Measurements from ENCODE around the gene FRS2.
"Not testable (repeated sequence)": the region's sequence is repeated elsewhere in the genome, so short reads cannot be mapped to it uniquely, and the experiment has no call there.

FRS2 gene

GRCh38 chr12:69601962-69602685 is 131.9 kb downstream of the FRS2 start:
- Mint-ChIP-seq H3K36me3 (ENCODE audit: insufficient read depth) (peaks cover 64% of the 10 kb centered on the region), H3K4me3 (no peak overlapping the region), H3K9me3 (no peaks in the 10 kb centered on the region), H3K27ac (no peak overlapping the region), H3K27me3 (no peaks in the 10 kb centered on the region), H3K4me1 (ENCODE audit: low read depth in 2 of 2) (no peaks in the 10 kb centered on the region)
- no peak for DNase-seq
- ATAC-seq (replicated peaks), result no peak

GRCh38 chr12:69602954-69603353 is 132.8 kb downstream of the FRS2 start:
- Mint-ChIP-seq H3K27ac (no peak overlapping the region), H3K4me1 (ENCODE audit: low read depth in 2 of 2) (no peaks in the 10 kb centered on the region), H3K36me3 (ENCODE audit: insufficient read depth) (peaks cover 56% of the 10 kb centered on the region), H3K9me3 (no peaks in the 10 kb centered on the region), H3K4me3 (no peak overlapping the region), H3K27me3 (no peaks in the 10 kb centered on the region)
- ATAC-seq (replicated peaks), result no peak
- DNase-seq, result no peak

GRCh38 chr12:69603556-69603955 is 133.4 kb downstream of the FRS2 start:
- DNase-seq; H3K4me1 Mint-ChIP-seq (ENCODE audit: low read depth in 2 of 2); H3K9me3 Mint-ChIP-seq; H3K4me3 Mint-ChIP-seq; H3K27ac Mint-ChIP-seq; ATAC-seq (replicated peaks); H3K27me3 Mint-ChIP-seq: not testable (repeated sequence)
- peaks cover 50% of the 10 kb centered on the region for H3K36me3 Mint-ChIP-seq (ENCODE audit: insufficient read depth)

DNA sequence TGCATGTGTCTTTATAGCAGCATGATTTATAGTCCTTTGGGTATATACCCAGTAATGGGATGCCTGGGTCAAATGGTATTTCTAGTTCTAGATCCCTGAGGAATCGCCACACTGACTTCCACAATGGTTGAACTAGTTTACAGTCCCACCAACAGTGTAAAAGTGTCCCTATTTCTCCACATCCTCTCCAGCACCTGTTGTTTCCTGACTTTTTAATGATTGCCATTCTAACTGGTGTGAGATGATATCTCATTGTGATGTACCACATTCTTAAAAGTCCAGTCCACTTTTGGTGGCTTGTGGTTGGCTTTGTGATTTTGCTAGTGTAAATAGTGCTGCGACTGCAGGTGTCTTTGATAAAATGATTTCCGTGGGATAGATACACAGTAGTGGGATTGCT is 134.1 kb downstream of the FRS2 start:
- H3K4me1 Mint-ChIP-seq (ENCODE audit: low read depth in 2 of 2); DNase-seq; H3K9me3 Mint-ChIP-seq; H3K4me3 Mint-ChIP-seq; H3K27ac Mint-ChIP-seq; H3K27me3 Mint-ChIP-seq; ATAC-seq (replicated peaks): not testable (repeated sequence)
- H3K36me3 Mint-ChIP-seq (ENCODE audit: insufficient read depth), result peaks cover 43% of the 10 kb centered on the region

DNA sequence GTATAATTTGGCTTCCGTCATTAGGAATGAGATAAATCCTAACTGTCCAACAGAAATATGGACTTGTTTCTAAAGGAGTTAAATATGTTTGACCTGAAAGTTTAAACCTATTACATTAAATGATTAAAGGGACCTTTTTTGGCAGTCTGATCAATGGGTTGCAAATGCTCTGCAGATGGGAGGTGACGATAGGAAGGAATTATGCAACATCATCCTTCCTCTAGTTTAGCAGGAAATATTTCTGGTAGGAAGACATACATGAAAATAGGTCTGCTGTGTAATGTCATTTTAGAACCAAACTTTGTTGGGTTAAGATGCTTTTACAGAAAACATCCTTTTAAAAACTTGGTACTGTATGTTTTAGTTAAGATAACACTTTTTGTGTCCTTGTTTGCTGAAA is 137.9 kb downstream of the FRS2 start:
- Mint-ChIP-seq H3K27me3 (peaks cover 0 to 10% of the 10 kb centered on the region in 2 donors), H3K9me3 (no peaks in the 10 kb centered on the region), H3K27ac (no peak overlapping the region), H3K4me1 (ENCODE audit: low read depth in 2 of 2) (no peaks in the 10 kb centered on the region), H3K4me3 (no peak overlapping the region), H3K36me3 (ENCODE audit: insufficient read depth) (peaks cover 6% of the 10 kb centered on the region)
- DNase-seq, result no peak
- no peak for ATAC-seq (replicated peaks)

DNA sequence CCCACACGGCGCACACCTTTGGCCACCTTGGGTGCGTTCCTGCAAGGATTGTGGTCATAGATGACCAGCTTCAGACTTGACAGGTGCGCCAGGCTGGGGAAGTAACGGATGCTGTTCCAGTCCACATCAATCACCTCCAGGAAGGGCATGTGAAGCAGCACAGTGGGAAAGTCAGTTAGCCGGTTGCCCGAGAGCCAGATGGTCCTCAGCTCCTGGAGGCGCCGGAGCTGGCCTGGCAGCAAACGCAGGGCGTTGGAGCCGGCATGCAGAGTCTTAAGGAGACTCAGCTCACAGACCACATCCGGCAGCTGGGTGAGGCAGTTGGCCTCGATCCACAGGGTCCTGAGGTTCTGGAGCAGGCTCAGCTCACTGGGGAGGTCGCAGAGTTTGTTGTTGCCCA is 139.9 kb downstream of the FRS2 start:
- Mint-ChIP-seq H3K36me3 (ENCODE audit: insufficient read depth) (no peaks in the 10 kb centered on the region), H3K27me3 (peaks cover 1 to 17% of the 10 kb centered on the region in 2 donors), H3K9me3 (no peaks in the 10 kb centered on the region), H3K27ac (no peak overlapping the region), H3K4me1 (ENCODE audit: low read depth in 2 of 2) (no peaks in the 10 kb centered on the region), H3K4me3 (no peak overlapping the region)
- ATAC-seq (replicated peaks), result no peak
- no peak for DNase-seq

- DNase-seq, result no peak
- no peaks in the 10 kb centered on the region for H3K36me3 Mint-ChIP-seq (ENCODE audit: insufficient read depth)
- ATAC-seq (replicated peaks), result no peak
- peaks cover 7 to 23% of the 10 kb centered on the region in 2 donors for H3K27me3 Mint-ChIP-seq
- no peaks in the 10 kb centered on the region for H3K9me3 Mint-ChIP-seq
- H3K27ac Mint-ChIP-seq, result no peak within 1 kb of the TSS
- H3K4me3 Mint-ChIP-seq, result no peak within 1 kb of the TSS
- H3K4me1 Mint-ChIP-seq (ENCODE audit: low read depth in 2 of 2), result peaks cover 0 to 1% of the 10 kb centered on the region in 2 donors
Measured at GRCh38 chr12:69610729-69611128, 140.5 kb downstream of the FRS2 start, which contains the start of gene LRRC10. Gene LRRC10 (minus strand): TSS chr12:69610907. CDS start chr12:69610838, 69 bp downstream.

GRCh38 chr12:69613351-69613750 is 143.2 kb downstream of the FRS2 start:
- no peaks in the 10 kb centered on the region for H3K36me3 Mint-ChIP-seq (ENCODE audit: insufficient read depth)
- peaks cover 26 to 49% of the 10 kb centered on the region in 2 donors for H3K27me3 Mint-ChIP-seq
- H3K4me1 Mint-ChIP-seq (ENCODE audit: low read depth in 2 of 2), result peaks cover 0 to 2% of the 10 kb centered on the region in 2 donors
- DNase-seq, result no peak
- no peak overlapping the region for H3K27ac Mint-ChIP-seq
- no peak overlapping the region for H3K4me3 Mint-ChIP-seq
- ATAC-seq (replicated peaks), result no peak
- H3K9me3 Mint-ChIP-seq, result no peaks in the 10 kb centered on the region

DNA sequence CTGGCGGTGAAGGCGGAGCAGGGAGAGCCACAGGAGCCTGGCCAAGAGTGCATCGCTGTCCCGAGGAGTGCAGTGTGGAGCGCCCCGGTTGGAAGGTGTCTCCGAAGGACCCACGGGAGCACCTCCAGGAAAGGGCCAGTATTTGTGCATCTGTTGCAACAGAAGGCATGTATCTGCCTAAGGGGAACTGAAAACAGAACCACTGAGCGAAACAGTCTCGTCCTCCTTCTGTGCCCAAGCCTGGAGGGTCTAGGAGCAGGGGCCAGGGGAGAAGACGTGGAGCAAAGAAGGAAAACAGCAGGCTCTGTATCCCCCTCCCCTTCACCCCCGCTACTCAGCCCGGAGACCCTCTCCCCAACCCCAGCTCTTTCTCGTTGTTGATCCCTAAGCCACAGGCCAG is 145.8 kb downstream of the FRS2 start:
- no peak overlapping the region for H3K27ac Mint-ChIP-seq
- no peaks in the 10 kb centered on the region for H3K9me3 Mint-ChIP-seq
- ATAC-seq (replicated peaks), result no peak
- H3K4me1 Mint-ChIP-seq (ENCODE audit: low read depth in 2 of 2), result peaks cover 0 to 2% of the 10 kb centered on the region in 2 donors
- H3K4me3 Mint-ChIP-seq, result no peak overlapping the region
- H3K36me3 Mint-ChIP-seq (ENCODE audit: insufficient read depth), result no peaks in the 10 kb centered on the region
- DNase-seq, result no peak
- H3K27me3 Mint-ChIP-seq, result peaks cover 40 to 51% of the 10 kb centered on the region in 2 donors

GRCh38 chr12:69619050-69619449 is 148.9 kb downstream of the FRS2 start:
- H3K27ac Mint-ChIP-seq, result no peak overlapping the region
- H3K9me3 Mint-ChIP-seq, result no peaks in the 10 kb centered on the region
- no peaks in the 10 kb centered on the region for H3K36me3 Mint-ChIP-seq (ENCODE audit: insufficient read depth)
- H3K4me1 Mint-ChIP-seq (ENCODE audit: low read depth in 2 of 2), result peaks cover 0 to 4% of the 10 kb centered on the region in 2 donors
- ATAC-seq (replicated peaks) (no peak), DNase-seq (no peak)
- H3K27me3 Mint-ChIP-seq, result peaks cover 54 to 72% of the 10 kb centered on the region in 2 donors
- H3K4me3 Mint-ChIP-seq, result no peak overlapping the region

- H3K9me3 Mint-ChIP-seq, result no peaks in the 10 kb centered on the region
- H3K4me1 Mint-ChIP-seq (ENCODE audit: low read depth in 2 of 2), result peaks cover 0 to 4% of the 10 kb centered on the region in 2 donors
- H3K27ac Mint-ChIP-seq, result no peak overlapping the region
- DNase-seq (no peak), ATAC-seq (replicated peaks) (no peak)
- no peaks in the 10 kb centered on the region for H3K36me3 Mint-ChIP-seq (ENCODE audit: insufficient read depth)
- peaks cover 53 to 81% of the 10 kb centered on the region in 2 donors for H3K27me3 Mint-ChIP-seq
- H3K4me3 Mint-ChIP-seq, result no peak overlapping the region
Measured at GRCh38 chr12:69620077-69620476, 149.9 kb downstream of the FRS2 start.

GRCh38 chr12:69620921-69621320 is 150.7 kb downstream of the FRS2 start:
- DNase-seq (no peak), ATAC-seq (replicated peaks) (no peak)
- H3K4me1 Mint-ChIP-seq (ENCODE audit: low read depth in 2 of 2), result peaks cover 0 to 2% of the 10 kb centered on the region in 2 donors
- no peaks in the 10 kb centered on the region for H3K9me3 Mint-ChIP-seq
- no peak overlapping the region for H3K27ac Mint-ChIP-seq
- peaks cover 48 to 81% of the 10 kb centered on the region in 2 donors for H3K27me3 Mint-ChIP-seq
- no peak overlapping the region for H3K4me3 Mint-ChIP-seq
- no peaks in the 10 kb centered on the region for H3K36me3 Mint-ChIP-seq (ENCODE audit: insufficient read depth)

GRCh38 chr12:69621551-69621950 is 151.4 kb downstream of the FRS2 start:
- Mint-ChIP-seq H3K9me3 (no peaks in the 10 kb centered on the region), H3K4me1 (ENCODE audit: low read depth in 2 of 2) (peaks cover 0 to 2% of the 10 kb centered on the region in 2 donors), H3K36me3 (ENCODE audit: insufficient read depth) (no peaks in the 10 kb centered on the region), H3K27ac (no peak overlapping the region), H3K4me3 (no peak overlapping the region), H3K27me3 (peaks cover 51 to 81% of the 10 kb centered on the region in 2 donors)
- ATAC-seq (replicated peaks) (no peak), DNase-seq (no peak)

- Mint-ChIP-seq H3K4me1 (ENCODE audit: low read depth in 2 of 2) (peaks cover 0 to 2% of the 10 kb centered on the region in 2 donors), H3K36me3 (ENCODE audit: insufficient read depth) (no peaks in the 10 kb centered on the region)
- no peak for ATAC-seq (replicated peaks)
Measured at GRCh38 chr12:69623970-69624369, 153.8 kb downstream of the FRS2 start.

More at GRCh38 chr12:69623970-69624369, 153.8 kb downstream of the FRS2 start:
- no peaks in the 10 kb centered on the region for H3K9me3 Mint-ChIP-seq
- H3K27me3 Mint-ChIP-seq, result peaks cover 39 to 72% of the 10 kb centered on the region in 2 donors
- no peak for DNase-seq
- H3K27ac Mint-ChIP-seq, result no peak overlapping the region
- no peak overlapping the region for H3K4me3 Mint-ChIP-seq
